HG02759 (cell line): Measurements from ENCODE around the gene SEZ6.

ENCODE experiments used
- ATAC-seq: cut with Tn5 transposase; IDR thresholded peaks from one replicate; pipeline ENCODE4 v1.9.1; 2021; ENCODE audit warnings: mild to moderate bottlenecking, moderate library complexity; ENCODE audit not compliant: unreplicated experiment

Gene SEZ6

DNA sequence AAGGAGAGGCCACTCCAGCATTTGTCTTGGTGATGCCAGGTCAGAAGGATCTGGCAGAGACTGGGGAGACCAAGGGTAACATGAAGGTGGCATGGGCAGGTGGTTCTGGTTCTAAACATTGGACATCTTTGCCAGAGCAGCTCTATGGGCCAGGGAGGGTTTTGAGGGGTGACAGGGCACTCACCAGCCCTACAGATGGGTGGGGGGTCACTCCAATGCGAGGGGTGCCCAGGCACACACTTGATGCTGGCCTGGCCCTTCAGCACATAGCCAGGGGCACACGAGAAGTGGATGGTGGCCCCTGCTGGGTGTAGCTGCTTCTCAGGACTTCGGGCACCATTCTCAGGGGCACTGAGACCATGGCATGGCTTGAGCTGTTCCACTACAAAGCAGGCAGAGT lies 49.0 kb downstream of the SEZ6 start:
- ATAC-seq: no peak

- ATAC-seq: no peak
Measured at GRCh38 chr17:28956112-28956511, 49.7 kb downstream of the SEZ6 start.

- no peak for ATAC-seq
Measured at GRCh38 chr17:28955408-28955807, 50.4 kb downstream of the SEZ6 start.

DNA sequence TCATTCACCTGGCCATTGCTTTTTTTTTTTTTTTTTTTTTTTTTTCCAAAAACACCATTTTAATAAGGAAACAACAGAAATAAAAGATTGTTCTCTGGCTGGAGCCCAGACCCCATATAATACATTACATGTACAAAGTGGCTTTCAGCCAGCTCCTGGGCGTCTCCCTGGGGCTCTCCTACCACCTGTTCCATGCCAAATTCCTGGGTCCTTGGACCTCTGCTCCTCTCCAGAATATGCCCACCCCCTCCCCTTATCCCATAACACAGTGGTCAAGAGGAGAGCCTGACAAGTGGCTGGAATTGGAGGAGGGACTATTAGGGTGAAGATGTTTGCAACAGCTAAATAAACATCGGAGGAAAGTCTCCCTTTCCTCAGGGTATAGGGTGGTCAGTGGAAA lies 50.9 kb downstream of the SEZ6 start:
- ATAC-seq: no peak

DNA sequence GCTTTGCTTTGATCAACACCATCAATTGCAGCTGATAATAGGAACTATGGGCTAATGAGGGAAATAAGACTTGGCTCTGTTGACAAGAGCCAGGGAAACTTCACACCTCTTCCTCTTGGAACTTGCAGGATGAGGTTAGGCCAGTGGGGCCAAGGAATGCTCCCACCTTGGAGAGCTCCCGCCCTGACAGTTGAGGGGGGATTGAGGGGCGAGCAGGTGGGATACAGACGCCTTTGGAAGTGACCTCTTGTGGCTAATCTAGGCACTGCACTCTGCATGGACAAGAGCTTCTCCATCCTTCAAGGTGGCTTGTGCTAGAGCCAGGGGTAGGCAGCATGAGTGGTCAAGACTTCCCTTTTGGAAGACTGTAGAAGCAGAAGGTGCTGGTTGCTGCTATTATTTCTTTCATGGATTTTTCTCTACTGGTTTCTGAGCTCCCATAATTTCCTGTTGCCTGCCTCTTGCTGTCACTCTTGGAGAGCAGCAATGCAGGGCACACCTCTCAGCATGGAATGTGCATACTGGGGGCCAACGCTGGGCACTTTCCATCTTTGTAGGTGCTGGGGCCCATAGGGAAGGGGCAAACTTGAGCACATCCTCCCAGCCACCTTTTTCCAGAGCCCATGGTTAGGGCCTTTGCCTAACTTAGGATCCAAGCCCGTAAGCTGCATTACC lies 52.3 kb downstream of the SEZ6 start:
- ATAC-seq: no peak

DNA sequence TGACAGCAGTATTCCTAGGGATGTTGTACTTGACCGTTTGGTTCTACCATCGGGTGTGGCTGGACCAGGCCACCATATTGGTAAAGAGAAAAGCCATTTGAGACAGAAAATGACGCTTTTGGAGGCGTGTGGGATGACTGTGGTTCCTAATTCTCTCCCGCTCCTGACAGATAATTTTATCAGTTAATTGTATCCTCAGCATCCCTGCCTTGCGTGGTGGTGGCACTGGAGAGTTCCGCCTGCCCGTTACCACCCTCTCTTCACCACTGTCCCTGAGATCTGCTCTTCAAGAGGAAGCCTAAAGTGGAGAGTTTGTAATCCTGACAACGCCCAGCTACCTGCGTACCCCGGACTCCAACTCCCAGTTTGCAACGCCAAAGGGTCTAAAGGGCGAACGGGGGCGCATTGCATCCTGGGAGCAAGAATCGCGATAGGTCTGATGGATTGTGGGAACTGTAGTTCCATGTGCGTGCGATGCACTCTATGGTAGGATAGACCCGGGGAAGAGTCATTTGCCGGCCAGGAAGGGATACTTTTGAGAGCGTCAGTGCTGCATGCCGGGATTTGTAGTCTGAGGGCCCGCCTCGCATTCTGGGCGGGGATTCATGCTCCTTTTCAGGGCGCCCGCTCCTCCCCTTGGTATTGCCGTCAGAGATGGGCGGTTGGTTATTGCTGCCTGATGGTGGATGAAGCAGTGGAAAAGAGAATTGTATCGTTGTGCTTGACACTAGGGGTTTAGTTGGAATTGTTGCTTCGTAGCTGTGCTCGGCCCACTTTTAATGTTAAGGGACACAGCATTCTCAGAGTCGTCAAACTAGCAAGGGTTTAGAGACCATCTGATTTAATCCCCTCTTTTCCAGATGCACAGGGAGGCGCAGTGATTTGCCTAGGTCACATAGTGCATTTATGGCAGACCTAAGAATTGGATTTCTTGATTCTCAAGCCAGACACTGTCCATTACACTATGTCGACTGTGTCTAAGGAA lies 53.5 kb downstream of the SEZ6 start:
- peak; percentile 58 for ATAC-seq

DNA sequence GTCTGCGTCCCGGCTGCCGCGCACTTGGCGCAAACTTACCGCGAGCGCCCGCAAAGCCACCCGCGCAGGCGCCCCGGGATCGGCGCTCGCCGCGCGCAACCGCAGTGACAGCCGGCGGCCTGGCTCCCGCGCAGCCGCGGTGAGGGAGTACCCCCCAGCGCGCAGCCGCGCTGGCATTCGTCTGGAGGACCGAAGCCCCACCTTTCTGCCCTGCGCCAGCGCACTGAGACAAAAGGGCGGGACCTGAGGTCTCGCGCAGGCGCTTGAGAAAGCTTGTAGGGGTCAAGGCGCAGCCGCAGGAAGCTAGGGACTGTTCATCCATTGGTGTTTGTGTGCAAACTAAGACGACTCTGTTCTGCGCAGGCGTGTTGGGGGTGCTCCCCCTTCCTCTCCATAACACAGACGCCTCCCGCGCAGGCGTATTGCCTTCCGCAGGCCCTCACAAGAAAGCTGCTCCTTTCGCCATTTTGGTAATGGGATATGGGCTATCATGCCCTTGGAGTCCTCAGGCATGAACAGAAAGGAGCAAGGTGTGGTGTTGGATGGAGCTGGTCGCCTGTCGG lies 54.3 kb downstream of the SEZ6 start, which contains the start of gene PHF12:
TSS of gene PHF12 (minus strand) at position 91 of the 563 bp plus-strand sequence. CDS start 558 bp downstream, outside the sequence.
- peak; percentile 68 for ATAC-seq

DNA sequence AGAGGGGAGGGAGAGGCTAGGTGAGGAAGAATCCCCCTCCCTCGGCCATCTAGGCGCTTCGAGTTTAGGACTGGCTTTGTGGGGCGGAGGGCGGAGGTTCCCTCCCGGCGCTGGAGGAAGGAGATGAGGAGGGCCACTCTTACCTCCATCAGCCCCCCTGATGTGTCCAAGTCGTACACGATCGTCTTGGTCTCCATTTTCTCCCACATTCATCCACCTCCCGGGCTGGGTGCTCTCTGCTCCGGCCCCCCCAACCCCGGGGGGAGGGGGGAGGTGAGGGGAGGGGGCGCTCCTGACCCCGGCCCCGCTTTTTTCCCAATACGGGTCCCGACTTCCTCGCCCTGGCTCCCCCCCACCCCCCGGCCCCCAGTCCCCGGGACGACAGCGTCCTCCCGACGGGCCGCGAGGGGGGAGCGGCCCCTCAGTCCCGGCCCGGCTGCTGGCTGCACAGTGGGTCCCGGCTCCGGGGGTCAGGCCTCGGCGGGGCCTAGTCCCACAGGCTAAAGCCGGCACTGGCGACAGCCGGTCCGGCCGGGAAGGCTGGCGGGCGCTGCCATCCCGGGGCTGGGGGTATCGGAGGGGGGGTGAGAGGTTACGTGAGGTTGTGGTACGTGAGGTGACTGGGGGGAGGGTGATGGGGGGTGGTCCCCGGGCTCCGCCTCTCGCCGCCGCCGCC lies 54.9 kb downstream of the SEZ6 start:
- ATAC-seq: no peak

DNA sequence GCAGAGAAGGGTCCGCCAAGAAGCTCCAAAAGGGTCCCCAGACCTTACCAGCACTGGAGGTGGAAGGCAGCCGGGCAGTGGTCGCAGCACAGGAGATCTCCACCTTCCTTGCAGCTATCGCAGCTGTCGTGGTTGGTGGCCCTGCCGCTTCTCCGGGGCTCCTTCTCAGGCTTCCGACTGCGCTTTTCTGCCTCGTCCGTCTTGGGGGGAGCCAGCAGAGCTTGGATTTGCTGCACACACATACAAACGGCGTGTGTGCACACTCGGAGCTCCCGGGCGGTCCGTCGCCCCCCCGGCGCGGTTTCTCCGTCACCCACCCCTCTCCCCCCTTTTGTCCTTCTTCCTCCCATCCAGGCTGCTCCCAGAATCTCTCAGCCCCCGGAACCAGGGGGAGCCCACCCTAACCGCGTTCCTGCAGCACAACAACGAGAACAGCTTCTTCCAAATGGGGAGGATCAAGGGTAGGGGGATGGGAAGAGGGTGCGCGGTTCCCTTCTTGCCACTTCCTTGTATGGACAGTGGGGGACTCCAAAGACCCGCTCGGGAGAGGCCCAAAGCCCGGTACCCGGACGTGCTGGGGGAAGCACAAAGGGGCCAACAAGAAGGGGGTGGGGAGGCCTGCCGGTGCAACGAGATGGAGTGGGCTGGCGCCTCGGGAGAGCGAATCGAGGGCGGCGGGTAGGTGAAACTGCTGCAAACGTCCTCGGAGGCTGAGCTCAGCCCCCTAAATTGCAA lies 55.6 kb downstream of the SEZ6 start:
- ATAC-seq: no peak

DNA sequence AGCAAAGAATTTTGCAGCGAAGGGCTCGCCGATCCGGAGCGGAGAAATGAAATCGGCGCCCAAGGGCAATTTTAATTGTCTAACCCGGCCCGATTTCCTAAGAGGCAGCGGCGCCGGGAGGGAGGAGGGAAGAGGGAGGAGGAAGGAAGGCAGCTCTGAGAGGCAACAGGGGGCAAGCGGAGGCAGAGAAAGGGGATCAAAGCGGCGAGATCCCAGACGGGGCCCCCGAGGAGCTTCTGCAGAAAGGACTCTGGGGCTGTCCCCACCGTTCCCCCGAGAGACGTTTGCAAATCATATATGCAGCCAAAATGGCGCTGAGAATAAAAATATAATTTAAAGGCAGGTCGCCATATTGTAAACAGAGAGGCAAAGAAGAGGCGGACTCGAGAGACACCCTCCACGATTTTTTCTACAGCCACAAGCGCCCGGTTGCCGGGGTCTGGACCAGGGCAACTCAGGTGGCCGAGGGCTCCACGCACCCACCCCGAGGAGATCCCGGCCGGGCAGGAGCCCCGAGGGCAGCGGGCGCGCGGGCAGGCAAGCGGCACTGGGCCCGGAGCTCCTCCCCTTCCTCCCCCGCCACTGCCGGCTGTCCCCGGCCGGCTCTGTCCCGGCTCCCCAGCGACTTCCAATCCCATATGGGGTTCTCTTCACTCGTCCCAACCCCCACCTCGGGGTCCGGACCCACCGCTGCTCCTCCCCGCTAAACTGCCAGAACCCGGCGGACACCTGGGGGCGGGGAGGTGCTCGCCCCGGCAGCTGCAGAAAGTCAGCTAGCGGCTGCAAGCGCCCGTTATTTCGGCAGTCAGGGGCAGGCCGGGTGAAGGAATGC lies 56.4 kb downstream of the SEZ6 start:
- ATAC-seq: no peak

- ATAC-seq: no peak
Measured at GRCh38 chr17:28948873-28949184, 57.0 kb downstream of the SEZ6 start.

DNA sequence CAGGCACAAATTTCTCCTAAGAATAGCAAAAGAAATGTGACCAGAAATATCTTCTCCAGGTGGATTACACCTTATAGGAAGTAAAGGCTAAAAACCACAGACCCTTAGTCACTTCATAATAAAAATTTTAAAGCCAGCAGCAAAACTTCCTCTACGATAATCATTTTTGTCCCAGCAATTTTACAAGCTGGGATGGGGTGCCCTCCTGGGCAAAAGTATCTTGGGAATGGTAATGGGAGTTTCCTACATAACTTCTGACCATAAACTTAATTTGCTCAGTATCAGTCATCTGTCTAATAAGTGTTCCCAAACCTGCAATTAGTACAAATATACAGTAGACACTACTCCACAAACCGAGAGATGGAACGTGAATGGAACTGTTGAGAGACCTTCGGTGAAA lies 57.5 kb downstream of the SEZ6 start:
- ATAC-seq: no peak

DNA sequence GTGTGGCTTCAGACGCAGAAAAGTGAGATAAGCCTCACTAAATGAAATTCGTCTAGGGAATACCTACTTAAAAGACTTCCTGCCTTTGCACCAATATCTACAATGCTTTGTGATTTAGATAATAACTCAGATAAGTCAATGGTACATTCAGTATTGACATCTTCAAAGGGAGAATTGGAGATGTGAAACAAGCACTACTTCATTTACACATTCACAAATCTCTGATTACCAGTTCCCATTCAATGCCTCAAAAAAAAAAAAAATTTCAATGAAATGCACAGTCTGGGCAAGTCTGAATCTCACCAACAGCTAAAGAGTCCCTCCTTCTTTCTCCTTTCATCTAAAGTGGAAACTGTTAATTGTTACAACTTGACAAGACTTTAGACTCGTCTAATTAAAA lies 58.2 kb downstream of the SEZ6 start:
- no peak for ATAC-seq

GRCh38 chr17:28946239-28946638 lies 59.6 kb downstream of the SEZ6 start:
- ATAC-seq: no peak

DNA sequence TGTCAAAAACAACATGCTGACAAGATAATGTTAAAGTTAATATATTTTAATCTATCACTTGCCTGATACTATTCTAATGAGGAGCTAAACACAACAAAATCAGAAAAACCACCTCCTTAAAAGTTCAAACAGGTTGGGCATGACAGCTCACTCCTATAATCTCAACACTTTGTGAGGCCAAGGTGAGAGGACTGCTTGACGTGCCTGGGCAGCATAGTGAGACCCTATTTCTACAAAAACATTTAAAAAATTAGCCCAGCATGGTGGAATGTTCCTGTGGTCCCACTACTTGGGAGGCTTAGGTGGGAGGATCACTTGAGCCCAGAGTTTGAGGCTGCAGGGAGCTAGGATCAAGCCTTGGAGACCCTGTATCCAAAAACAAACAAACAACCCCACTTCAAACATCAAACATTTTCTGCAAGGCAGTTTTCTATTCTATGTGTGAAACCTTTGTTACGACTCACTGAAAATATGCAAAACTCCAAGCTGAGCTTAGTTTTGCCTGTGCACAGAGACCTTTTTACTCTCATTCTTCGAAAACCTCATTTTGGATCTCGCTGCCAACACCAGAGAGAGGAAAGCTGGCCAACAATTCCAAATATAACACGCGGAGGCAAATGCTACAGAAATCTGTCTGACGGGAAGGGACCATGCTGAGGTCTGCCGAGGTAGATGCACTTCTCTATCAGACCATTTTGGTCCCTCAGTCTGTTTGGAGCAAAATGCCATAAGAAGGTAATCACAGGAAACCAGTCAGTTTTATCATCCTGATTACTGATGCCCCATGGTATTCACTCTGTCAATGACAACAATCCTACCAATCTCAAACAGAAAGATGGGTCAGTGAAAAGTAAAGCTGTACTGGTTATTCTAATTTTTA lies 60.7 kb downstream of the SEZ6 start:
- ATAC-seq: no peak

- ATAC-seq: no peak
Measured at GRCh38 chr17:28944343-28944742, 61.5 kb downstream of the SEZ6 start.

GRCh38 chr17:28942925-28943324 lies 62.9 kb downstream of the SEZ6 start:
- no peak for ATAC-seq

- no peak for ATAC-seq
Measured at GRCh38 chr17:28941251-28941650, 64.6 kb downstream of the SEZ6 start.

- ATAC-seq: no peak
Measured at GRCh38 chr17:28940675-28941074, 65.2 kb downstream of the SEZ6 start.
